Tibial nerve (tissue), 4 donors: Measurements from ENCODE around the gene ATP1A2. TPM values are rescaled to one million over a fixed set of nuclear protein-coding genes. Genes with fewer than 3 reads are reported as not detected.

Source experiments
- DNase-seq, 2 donors: peaks; one replicate each; pipeline ENCODE4 v3.0.0-alpha.2; 2019; ENCODE audit warnings: low spot score in 2 of 2
- H3K27ac ChIP-seq, 4 donors: fragments of 200-600 bp; sonication (generic) in 3 of 4; one replicate each; pipeline ENCODE4 v1.5.1; 2017 to 2019; ENCODE audit warnings: mild to moderate bottlenecking in 1 of 4
- H3K27me3 ChIP-seq, 2 donors: fragments of 200-600 bp; sonication (generic) in 1 of 2; one replicate each; pipeline versions ENCODE4 v1.5.1 to v1.6.0; 2017 to 2019
- H3K36me3 ChIP-seq, 3 donors: fragments of 200-600 bp; sonication (generic); one replicate each; pipeline ENCODE4 v1.5.1; 2018 to 2019
- H3K4me1 ChIP-seq, 4 donors: fragments of 200-600 bp; sonication (generic) in 3 of 4; one replicate each; pipeline ENCODE4 v1.5.1; 2017 to 2019
- H3K4me3 ChIP-seq, 4 donors: fragments of 200-600 bp; sonication (generic) in 3 of 4; one replicate each; pipeline ENCODE4 v1.5.1; 2017 to 2019; ENCODE audit warnings: mild to moderate bottlenecking in 1 of 4, moderate library complexity in 1 of 4
- H3K9me3 ChIP-seq, 4 donors: fragments of 200-600 bp; sonication (generic) in 3 of 4; one replicate each; pipeline ENCODE4 v1.5.1; 2017 to 2019
- CTCF ChIP-seq, 5 experiments: fragments of 200-600 bp in 3 of 5; fragments of 450-650 bp in 2 of 5; sonication (generic) in 3 of 5; IDR thresholded peaks; one replicate each; pipeline ENCODE4 v1.5.1; 2016 to 2019; ENCODE audit warnings: antibody characterized with exemption in 5 of 5, mild to moderate bottlenecking in 3 of 5, moderate library complexity in 2 of 5
- EP300 ChIP-seq, 2 donors: sonication (generic); formaldehyde crosslinking; IDR thresholded peaks; one replicate each; pipeline ENCODE4 v1.6.1; 2017; ENCODE audit warnings: antibody characterized with exemption in 2 of 2, mild to moderate bottlenecking in 1 of 2
- POLR2A ChIP-seq, 2 donors: fragments of 450-650 bp; IDR thresholded peaks; one replicate each; pipeline ENCODE4 v1.6.1; 2017; ENCODE audit warnings: antibody characterized with exemption in 2 of 2, mild to moderate bottlenecking in 2 of 2, moderate library complexity in 2 of 2
- WGBS, 2 donors: methylation state at CpG; one replicate each; pipeline ENCODE4 v1.1.5; 2018; 5-methylcytosine and 5-hydroxymethylcytosine counted together
- total RNA-seq, 4 donors: library from RNA; depleted of rRNA; stranded (reverse); fragments of >200 nt; gene quantifications; one replicate each; pipeline ENCODE4 v1.1.0, GENCODE V29; 2016

ATP1A2 gene
- total RNA-seq: 100 to 1,000 TPM; 173 to 211 (median 201) TPM

GRCh38 chr1:160115545-160116282, at the start of gene ATP1A2:
Gene ATP1A2, plus strand, starts transcription at chr1:160115759. Its CDS starts 103 bp downstream, at chr1:160115862.
- DNase-seq: no peak
- Histone ChIP-seq H3K4me3 (peak within 1 kb of the TSS; percentile 36 to 58 (median 40)), H3K9me3 (no peaks in the 10 kb centered on the region), H3K36me3 (no peaks in the 10 kb centered on the region), H3K27me3 (no peaks in the 10 kb centered on the region), H3K27ac (peak within 1 kb of the TSS; percentile 47 to 94 (median 80)), H3K4me1 (peaks cover 0 to 71% (median 12%) of the 10 kb centered on the region in 4 donors)
- 20 to 28% methylated on average over 16 of the region's 16 CpGs for WGBS, 2 donors
- TF ChIP-seq EP300 (IDR thresholded peaks at IDR 0.05) (peak in 1 of 2 donors; percentile 80), POLR2A (IDR thresholded peaks at IDR 0.05) (peak in 1 of 2 donors; percentile 28), CTCF (IDR thresholded peaks at IDR 0.05) (no peak)

- no peak for DNase-seq
- H3K9me3 ChIP-seq: no peaks in the 10 kb centered on the region
- no peak overlapping the region for H3K4me3 ChIP-seq
- H3K36me3 ChIP-seq: no peaks in the 10 kb centered on the region
- peak overlapping the region; percentile 25 to 85 (median 58) for H3K27ac ChIP-seq
- WGBS, 2 donors: 42 to 44% methylated on average over 6 of the region's 6 CpGs
- TF ChIP-seq CTCF (IDR thresholded peaks at IDR 0.05) (no peak), POLR2A (IDR thresholded peaks at IDR 0.05) (no peak), EP300 (IDR thresholded peaks at IDR 0.05) (no peak)
- peaks cover 0 to 74% (median 16%) of the 10 kb centered on the region in 4 donors for H3K4me1 ChIP-seq
- peaks cover 0 to 17% of the 10 kb centered on the region in 2 donors for H3K27me3 ChIP-seq
Observed at GRCh38 chr1:160066829-160067745, 48.5 kb upstream of the ATP1A2 start.

GRCh38 chr1:160068225-160068624, 47.3 kb upstream of the ATP1A2 start:
- no peak for DNase-seq
- Histone ChIP-seq H3K4me1 (peaks cover 0 to 67% (median 14%) of the 10 kb centered on the region in 4 donors), H3K27ac (peak overlapping the region; percentile 25 to 85 (median 58)), H3K4me3 (no peak overlapping the region), H3K9me3 (no peaks in the 10 kb centered on the region), H3K27me3 (peaks cover 0 to 17% of the 10 kb centered on the region in 2 donors), H3K36me3 (no peaks in the 10 kb centered on the region)
- 38 to 58% methylated on average over 3 to 5 of the region's 5 CpGs for WGBS, 2 donors
- TF ChIP-seq POLR2A (IDR thresholded peaks at IDR 0.05) (no peak), EP300 (IDR thresholded peaks at IDR 0.05) (no peak), CTCF (IDR thresholded peaks at IDR 0.05) (no peak)

DNA sequence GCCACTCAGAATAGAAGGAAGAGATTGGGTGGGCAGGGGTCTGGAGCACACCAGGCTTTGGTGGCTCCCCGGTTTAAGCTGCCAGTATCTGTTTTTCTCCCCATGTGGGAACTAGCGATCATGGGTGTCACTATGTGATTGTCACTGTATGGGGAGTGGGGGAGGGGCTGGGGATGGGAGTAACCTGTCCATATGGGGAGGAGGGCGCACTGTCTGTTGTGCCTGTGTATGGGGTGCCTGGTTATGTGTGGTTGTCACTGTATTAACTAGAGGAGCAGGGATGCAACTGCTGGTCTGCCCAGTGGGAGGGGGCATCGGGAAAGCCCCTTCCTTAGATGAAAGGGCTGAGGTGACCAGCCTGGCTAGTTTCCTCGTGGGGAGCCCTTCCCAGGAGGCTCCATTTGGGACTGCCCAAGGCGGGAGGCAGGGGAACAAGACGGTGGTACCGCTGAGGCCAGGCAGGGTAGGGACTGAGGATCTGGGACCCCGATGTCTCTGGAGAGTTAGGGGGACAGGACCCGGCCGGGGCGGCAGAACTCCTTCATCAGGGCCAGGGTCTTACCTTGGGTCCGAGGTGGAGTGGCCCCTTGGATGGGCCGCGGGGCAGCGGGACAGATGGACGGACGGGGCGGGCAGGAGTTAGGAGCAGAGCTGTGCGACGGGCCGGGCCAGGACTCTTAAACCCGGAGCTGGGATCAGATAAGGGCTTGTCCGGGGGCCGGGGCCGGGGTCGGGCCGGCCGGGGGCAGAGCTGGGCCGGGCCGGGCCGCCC, 45.9 kb upstream of the ATP1A2 start, which contains the start of gene KCNJ10:
Gene KCNJ10, minus strand, starts transcription at position 701 of the 772 bp plus-strand sequence. CDS start 27,628 bp downstream, outside the sequence.
- TF ChIP-seq CTCF (IDR thresholded peaks at IDR 0.05): no peak
- TF ChIP-seq POLR2A (IDR thresholded peaks at IDR 0.05): no peak
- no peak for TF ChIP-seq EP300 (IDR thresholded peaks at IDR 0.05)
- Histone ChIP-seq H3K9me3 (no peaks in the 10 kb centered on the region), H3K36me3 (no peaks in the 10 kb centered on the region), H3K27me3 (peaks cover 0 to 17% of the 10 kb centered on the region in 2 donors), H3K27ac (peak within 1 kb of the TSS; percentile 11 to 85 (median 62)), H3K4me3 (peak within 1 kb of the TSS; percentile 35 to 56 (median 42)), H3K4me1 (peaks cover 0 to 52% (median 12%) of the 10 kb centered on the region in 4 donors)
- DNase-seq: no peak
- 8 to 12% methylated on average over 19 to 28 of the region's 32 CpGs for WGBS, 2 donors
